ENCODE measurements around the gene SPART.
A peak's percentile ranks its signal among the peaks of the same experiment; 100 is the strongest.
"Not testable (repeated sequence)": the region's sequence is repeated elsewhere in the genome, so short reads cannot be mapped to it uniquely, and the experiment has no call there.

Gene SPART

GRCh38 chr13:36353001-36353400, 6.8 kb upstream of the SPART start:
- DNase-seq (ENCODE audit: low spot score): no peak

GRCh38 chr13:36352350-36352749, 6.2 kb upstream of the SPART start:
- DNase-seq (ENCODE audit: low spot score): no peak

GRCh38 chr13:36347531-36348210, 1.5 kb upstream of the SPART start:
- no peak for DNase-seq (ENCODE audit: low spot score)

DNA sequence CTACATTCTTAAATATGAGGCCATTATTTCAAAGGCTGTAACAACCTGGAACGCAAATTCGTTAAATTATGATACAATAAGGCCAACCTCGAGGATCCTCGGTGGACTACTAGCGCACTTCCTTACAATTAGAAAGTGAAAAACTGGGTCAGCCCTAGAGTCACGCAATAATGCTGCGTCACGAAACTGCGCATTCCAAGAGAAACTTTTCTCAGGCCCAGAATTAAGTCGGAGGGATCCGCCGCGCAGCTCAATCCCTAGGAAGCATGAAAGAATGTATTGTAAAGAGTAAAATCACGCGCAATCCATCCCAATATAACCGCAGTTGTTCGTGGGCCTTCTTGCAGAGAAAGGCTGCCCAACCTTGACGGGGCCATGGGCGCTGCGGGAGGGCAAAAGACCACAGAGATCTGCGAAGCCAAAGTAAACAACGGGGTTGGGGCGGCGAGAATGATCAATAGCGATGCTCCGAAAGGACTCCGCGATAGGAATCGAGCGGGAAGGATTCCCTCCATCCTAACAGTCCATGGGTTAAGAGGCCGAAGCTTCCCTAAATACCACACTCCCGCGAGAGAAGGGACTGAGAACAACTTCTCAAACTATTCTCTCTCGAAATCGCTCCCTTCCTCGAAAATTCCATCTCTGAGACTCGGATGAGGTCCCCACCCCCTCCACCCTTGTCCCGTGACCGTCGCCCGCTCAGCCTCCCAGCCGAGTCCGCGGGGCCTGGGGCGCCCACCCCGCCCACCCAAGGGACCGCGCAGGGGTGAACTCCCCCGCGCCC, 564 bp downstream of the SPART start:
- peak; percentile 49 for DNase-seq (ENCODE audit: low spot score)

DNA sequence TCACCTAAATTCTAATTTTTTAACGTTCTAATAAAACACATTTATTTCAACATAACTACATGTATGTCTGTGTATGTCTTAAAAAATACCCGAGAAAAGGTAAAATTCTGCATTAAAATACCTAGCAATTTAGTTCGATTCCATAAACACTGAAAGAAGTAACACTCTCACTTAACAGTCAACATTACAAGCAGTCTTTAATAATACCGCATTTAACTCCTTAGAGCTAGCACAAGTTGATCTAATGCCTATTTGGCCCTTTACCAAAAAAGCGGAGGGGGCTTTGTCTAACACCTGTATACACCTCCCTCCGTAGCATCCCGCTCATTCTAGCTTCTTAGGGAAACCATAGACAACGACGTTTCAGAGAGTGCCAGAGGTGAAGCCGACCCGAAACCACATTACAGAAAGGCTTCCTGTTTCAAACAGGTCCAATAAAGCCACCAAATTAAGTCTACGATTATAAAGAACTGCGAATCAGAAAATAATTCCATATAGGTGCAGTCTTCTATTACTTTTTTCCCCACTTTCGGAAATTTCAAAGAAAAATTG, 1.2 kb downstream of the SPART start:
- DNase-seq (ENCODE audit: low spot score): peak; percentile 12

DNA sequence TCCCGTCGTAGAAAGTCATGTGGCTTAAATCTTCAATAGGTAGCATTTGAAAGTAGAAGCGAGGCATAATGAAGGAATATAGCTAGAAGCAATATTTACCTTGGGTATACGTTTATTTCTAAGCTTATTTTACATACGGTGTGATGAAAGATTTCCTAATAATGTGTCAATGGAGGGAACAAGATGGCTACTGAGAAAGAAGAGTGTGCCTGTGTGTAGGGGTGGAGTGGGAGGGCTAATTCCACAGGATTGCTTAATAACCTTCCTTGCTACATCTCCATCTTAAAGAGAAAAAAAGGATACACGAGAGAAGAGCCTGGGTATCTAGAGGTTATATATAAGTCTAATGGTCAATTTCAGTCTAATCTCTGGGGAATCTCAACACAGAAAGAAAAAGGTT, 2.0 kb downstream of the SPART start:
- DNase-seq (ENCODE audit: low spot score): no peak

GRCh38 chr13:36343766-36344165, 2.4 kb downstream of the SPART start:
- DNase-seq (ENCODE audit: low spot score): no peak

- no peak for DNase-seq (ENCODE audit: low spot score)
These were observed 3.5 kb downstream of the SPART start for GRCh38 chr13:36342715-36343114.

GRCh38 chr13:36341718-36342117, 4.5 kb downstream of the SPART start:
- no peak for DNase-seq (ENCODE audit: low spot score)

GRCh38 chr13:36339600-36340155, 6.5 kb downstream of the SPART start:
- DNase-seq (ENCODE audit: low spot score): no peak

- DNase-seq (ENCODE audit: low spot score): no peak
These were observed 8.1 kb downstream of the SPART start for GRCh38 chr13:36337938-36338641.

DNA sequence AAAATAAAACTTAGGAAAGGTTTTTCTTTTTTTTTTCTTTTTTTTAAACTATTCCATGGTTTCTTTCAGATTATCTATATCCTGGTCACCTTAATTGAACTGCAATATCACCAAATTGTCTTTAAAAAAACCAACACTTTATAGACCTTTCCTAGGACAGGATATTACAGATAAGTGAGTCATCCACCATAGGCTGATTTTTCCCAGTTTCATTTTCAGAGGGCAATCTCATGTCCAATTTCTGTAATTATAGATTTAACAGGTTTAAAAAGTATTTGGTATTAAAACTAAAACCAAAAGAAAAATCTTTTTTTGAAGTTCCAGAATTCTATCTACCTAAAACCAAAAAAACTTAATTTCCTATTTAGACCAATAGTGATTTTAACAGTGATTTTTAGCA, 13.2 kb downstream of the SPART start:
- no peak for DNase-seq (ENCODE audit: low spot score)

- not testable (repeated sequence) for DNase-seq (ENCODE audit: low spot score)
These were observed 13.9 kb downstream of the SPART start for GRCh38 chr13:36332255-36332654.

DNA sequence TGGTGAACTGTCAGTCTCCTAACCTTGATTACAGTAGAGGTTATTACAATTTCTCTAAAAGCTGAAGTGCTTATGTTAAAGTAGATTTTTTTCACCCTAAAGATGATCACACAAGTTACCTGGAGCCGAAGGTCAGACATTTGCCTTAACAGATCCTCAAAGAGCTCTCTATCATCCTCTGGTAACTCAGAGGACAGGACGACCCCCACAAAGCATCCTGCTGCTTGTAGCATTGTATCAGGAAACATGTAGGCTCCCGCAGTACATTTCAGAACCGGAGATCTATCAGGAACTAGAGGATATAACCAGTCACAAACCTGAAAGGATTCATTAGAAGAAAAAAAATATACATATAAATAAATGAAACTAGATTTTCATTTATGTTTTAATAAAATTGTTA, 14.9 kb downstream of the SPART start:
- no peak for DNase-seq (ENCODE audit: low spot score)

- DNase-seq (ENCODE audit: low spot score): no peak
These were observed 16.8 kb downstream of the SPART start for GRCh38 chr13:36329361-36329760.

DNA sequence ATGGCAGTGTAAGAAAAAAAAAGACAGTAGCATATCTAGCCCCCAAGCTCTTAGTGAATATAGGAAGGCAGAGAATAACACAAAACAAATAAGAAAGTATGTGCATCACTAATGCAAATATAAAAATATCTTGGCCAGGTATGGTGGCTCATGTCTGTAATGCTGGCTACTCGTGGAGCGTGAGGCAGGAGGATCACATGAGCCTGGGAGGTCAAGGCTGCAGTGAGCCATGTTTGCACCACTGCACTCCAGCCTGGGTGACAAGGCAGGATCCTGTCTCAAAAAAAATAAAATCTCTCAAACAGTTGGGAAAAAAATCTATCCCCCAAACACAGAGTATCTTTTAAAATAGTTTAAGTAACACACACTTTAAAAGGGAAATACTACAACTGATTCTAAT, 17.4 kb downstream of the SPART start:
- DNase-seq (ENCODE audit: low spot score): no peak

DNA sequence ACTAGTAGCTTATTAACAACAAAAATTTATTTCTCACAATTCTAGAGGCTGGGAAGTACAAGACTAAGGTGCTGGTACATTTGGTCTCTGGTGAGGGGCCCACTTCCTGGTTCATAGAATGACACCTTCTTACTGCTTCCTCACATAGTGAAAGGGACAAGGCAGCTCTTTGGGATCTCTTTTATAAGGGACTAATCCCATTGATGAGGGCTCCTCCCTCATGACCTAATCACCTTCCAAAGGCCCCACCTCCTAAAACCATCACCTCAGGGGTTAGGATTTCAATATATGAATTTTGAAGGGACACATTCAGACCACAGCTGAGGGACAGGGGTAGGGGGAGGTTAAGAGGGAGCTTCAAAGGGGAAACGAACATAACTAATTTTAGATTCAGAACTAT, 20.3 kb downstream of the SPART start:
- no peak for DNase-seq (ENCODE audit: low spot score)

DNA sequence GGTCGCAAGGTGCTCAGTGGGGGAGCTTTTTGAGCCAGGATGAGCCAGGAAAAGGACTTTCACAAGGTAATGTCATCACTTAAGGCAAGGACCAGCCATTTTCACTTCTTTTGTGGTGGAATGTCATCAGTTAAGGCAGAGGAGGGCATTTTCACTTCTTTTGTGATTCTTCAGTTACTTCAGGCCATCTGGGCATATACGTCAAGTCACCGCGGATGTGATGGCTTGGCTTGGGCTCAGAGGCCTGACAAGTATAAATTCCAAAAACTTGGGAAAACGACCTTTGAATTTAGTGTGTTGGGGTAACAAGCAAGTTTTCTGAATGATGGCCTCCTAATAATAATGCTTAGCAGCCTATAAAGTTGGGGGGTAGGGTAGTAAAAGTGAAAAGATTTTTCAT, 21.3 kb downstream of the SPART start:
- DNase-seq (ENCODE audit: low spot score): not testable (repeated sequence)

- no peak for DNase-seq (ENCODE audit: low spot score)
These were observed 22.1 kb downstream of the SPART start for GRCh38 chr13:36323951-36324566.

DNA sequence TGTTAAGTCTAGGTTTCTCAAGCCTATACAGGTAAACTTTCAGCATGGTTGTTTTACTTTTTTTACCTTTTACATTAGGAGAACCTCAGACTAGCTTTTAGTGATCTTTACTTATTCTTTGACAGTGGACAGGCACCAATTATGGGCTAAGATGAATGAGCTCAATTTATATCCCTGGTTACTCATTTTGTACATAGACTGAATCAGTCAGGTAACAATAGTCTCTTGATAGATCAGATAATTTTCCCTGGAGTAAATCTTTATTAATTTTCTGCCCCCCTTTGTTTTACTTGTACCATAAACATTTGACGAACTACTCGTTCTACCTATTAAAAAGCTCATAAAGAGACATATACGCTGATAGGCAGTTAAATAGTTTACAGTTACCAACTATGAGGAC, 22.8 kb downstream of the SPART start:
- no peak for DNase-seq (ENCODE audit: low spot score)

DNA sequence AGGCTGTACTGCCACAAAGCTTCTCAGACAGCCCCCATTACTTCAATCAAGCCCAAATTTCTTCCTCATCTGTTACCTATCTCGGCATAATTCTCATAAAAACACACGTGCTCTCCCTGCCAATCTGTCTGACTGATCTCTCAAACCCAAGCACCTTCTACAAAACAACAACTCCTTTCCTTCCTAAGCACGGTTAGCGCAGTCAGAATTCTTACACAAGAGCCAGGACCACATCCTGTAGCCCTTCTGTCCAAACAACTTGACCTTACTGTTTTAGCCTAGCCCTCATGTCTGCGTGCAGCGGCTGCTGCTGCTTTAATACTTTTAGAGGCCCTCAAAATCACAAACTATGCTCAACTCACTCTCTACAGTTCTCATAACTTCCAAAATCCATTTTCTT, 26.4 kb downstream of the SPART start:
- DNase-seq (ENCODE audit: low spot score): not testable (repeated sequence)
